GM23248 (cell line): ENCODE measurements around the gene ING3.

Experiments used
- EZH2 ChIP-seq: fragments of 200-600 bp; sonication (generic); IDR thresholded peaks from 2 replicates; pipeline ENCODE4 v1.6.1; 2018; ENCODE audit warnings: antibody characterized with exemption, mild to moderate bottlenecking; ENCODE audit not compliant: insufficient read depth, poor library complexity, severe bottlenecking
- EZH2phosphoT487 ChIP-seq: fragments of 200-600 bp; sonication (generic); IDR thresholded peaks from 2 replicates; pipeline ENCODE4 v1.6.1; 2018; ENCODE audit warnings: antibody characterized with exemption, moderate library complexity, mild to moderate bottlenecking, low read depth; ENCODE audit not compliant: insufficient read depth

GRCh38 chr7:120951309-120951699, 727 bp downstream of the ING3 start:
- no peak for TF ChIP-seq EZH2
- no peak for TF ChIP-seq EZH2phosphoT487
